GM12892 (cell line): ENCODE data around the gene ZC3H7B.

Source experiments
- POLR2A ChIP-seq: IDR thresholded peaks from 2 replicates; pipeline ENCODE4 v1.6.1; 2011; ENCODE audit warnings: low read depth, low read length, control low read depth
- POLR2AphosphoS5 ChIP-seq: IDR thresholded peaks from 2 replicates; pipeline ENCODE4 v1.6.1; 2011; ENCODE audit warnings: low read depth, low read length, control low read depth
- TAF1 ChIP-seq: IDR thresholded peaks from 2 replicates; pipeline ENCODE4 v1.6.1; 2011; ENCODE audit warnings: low read depth, mild to moderate bottlenecking, control low read depth, low read length, borderline replicate concordance

- TF ChIP-seq POLR2A: no peak
- TF ChIP-seq POLR2AphosphoS5: no peak
- TF ChIP-seq TAF1: no peak
Measured at GRCh38 chr22:41334951-41335635, 33.8 kb downstream of the ZC3H7B start.
